Measurements from ENCODE around the gene SWAP70. TPM values are rescaled to one million over a fixed set of nuclear protein-coding genes. Genes with fewer than 3 reads are reported as not detected.
"Not testable (repeated sequence)": the region's sequence is repeated elsewhere in the genome, so short reads cannot be mapped to it uniquely, and the experiment has no call there.

The SWAP70 gene
- total RNA-seq, 2 experiments from 2014 or later = 8.4 to 10.2 TPM

DNA sequence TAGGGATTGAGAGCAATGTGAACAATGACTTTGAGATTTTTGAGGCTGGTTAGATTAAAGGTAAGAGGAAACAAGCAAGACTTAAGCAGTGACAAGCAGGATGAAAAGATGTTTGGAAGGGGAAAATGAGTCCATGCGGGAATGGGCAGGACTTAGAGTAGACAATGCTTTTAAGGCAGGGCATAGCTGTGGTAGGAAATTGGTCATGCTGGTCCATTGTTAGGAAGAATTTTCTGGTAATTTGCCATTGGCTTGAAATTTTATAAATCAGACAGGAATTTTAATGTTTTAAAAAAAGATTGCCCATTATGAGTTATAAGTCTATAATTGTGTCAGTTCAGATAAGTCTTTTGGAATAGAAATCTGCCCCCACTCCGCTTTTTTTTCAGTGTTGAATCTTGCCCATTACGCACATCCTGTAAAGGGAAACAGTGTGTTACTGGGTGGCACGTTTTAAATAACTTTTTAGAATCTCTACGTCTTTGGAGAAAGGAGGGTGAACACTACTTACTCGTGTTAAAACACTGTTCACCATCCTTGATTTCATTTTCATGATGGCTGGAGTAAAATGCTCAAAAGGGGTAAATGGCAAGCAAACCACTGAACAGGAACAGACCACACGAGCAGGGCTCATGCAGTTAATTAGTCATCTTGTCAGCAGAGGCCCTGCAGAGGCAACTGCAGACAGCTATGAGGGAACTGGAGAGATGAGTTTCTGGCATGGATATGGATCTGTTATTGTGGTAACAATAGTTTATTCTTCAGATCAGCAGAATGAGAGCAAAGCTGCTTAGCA, 25.0 kb downstream of the SWAP70 start:
- CTCF ChIA-PET = no interaction called here
- POLR2A ChIA-PET = no interaction called here

DNA sequence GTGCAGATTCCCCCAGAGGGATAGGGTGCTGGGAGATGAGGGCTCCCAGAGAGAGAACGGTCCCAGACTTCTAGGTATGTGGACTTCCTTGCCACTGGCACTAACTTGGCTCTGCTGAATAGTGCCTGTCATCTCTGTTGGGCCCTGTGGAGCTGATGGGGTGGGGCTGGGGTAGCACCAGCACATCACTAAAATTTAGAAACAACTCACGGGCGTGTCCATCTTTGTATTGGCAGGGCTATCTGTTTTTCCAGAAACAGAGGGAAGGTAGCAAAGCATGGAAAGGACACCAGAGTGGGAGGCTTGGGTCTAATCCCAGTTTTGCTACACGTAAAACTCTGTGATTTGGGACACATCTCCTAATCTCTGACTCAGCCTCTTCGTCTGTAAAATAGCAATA, 25.8 kb downstream of the SWAP70 start:
- POLR2A ChIA-PET = no interaction called here
- CTCF ChIA-PET = no interaction called here

DNA sequence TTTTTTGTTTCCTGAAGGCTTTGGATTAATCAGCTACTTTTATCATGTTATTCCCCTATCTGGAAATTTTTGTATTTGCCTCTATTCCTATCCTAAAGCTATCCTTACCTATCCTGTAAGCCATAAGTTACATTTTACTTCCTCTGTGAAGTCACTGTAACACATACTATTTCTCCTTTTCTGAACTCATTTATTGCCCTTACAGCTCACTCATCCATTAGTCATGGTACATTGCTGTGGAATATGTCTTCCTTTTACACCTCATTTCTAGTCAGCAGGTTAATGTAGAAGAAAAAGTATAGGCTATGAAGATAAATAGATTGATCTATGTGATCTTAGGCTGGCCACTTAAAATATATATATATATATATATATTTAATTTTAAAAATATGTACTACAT, 28.0 kb downstream of the SWAP70 start:
- POLR2A ChIA-PET = no interaction called here

DNA sequence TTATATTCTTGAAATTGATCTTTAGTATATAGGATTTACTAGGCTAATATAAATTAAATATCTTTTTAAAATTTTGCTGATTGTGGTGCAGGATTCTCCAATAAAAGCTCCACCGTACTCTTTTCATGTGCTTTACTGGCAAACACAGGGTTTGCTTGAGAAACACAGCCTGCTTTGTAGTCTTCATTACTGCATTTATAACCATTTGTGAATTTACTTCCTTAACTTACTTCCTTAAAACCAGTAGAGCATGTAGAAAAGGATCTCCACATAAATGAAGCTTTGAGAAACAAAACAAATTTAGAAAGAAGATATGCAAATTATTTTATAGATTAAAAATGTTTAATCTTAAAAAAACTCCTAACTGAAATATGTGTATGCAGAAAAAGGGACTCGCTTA, 28.8 kb downstream of the SWAP70 start:
- ChIA-PET POLR2A (no interaction called here), CTCF (no interaction called here)

More for the DNA sequence above, 28.0 kb downstream of the SWAP70 start:
- CTCF ChIA-PET = no interaction called here

DNA sequence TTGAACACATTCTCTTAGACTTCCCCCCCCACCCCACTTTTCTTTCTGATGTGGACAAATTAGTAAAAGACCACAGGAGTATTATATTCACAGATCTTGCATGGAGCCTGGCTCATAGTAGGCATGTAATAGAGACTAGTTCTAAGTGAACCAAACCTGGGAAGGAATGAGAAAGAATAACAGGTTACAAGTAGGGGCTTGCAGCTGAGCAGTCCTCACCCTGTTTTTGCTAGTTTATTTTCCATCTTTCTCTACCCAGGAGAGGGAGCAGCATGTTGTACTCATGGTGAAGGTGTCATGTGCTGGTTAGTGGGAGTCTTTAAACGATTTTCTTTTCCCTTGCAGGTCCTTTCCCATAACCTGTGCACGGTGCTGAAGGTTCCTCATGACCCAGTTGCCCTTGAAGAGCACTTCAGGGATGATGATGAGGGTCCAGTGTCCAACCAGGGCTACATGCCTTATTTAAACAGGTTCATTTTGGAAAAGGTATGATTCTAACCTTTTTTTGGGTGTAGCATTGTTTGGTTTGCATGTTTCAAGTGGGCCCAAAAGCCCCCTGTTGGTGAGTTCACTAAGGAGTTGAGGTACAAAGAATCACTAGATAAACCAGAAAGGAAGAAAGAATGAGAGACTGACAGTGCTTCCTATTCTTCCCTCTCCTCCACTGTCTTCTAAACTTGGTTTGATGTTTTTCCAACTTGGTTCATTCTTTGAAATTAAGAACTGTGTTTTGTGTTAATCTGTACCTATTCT, 30.1 kb downstream of the SWAP70 start:
- POLR2A ChIA-PET = no interaction called here
- CTCF ChIA-PET = no interaction called here

DNA sequence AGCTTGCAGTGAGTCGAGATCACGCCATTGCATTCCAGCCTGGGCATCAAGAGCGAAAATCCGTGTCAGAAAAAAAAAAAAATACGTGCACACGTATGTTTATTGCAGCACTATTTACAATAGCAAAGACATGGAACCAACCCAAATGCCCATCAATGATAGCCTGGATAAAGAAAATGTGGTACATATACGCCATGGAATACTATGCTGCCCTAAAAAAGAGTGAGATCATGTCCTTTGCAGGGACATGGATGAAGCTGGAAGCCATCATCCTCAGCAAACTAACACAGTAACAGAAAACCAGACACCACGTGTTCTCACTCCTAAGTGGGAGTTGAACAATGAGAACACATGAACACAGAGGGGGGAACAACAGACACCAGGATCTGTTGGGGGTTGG, 31.4 kb downstream of the SWAP70 start:
- POLR2A ChIA-PET, CTCF ChIA-PET: not testable (repeated sequence)

DNA sequence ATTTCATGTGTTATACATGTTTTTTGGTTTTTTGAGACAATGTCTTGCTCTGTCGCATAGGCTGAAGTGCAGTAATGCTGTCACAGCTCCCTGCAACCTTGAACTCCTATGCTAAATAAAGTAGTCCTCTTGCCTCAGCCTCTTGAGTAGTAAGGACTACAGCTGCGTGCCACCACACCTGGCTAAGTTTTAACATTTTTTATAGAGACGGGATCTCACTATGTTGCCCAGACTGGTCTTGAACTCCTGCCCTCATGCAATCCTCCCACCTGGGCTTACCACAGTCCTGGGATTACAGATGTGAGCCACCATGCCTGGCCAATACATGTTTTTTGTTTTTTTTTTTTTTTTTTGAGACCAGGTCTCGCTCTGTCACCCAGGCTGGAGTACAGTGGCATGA, 33.9 kb downstream of the SWAP70 start:
- ChIA-PET POLR2A (no interaction called here), CTCF (interaction anchor here (0.7 kb wide), 1 partner anchor 124 kb away, joined by 4 read pairs; no protein-coding TSS in a partner anchor)

DNA sequence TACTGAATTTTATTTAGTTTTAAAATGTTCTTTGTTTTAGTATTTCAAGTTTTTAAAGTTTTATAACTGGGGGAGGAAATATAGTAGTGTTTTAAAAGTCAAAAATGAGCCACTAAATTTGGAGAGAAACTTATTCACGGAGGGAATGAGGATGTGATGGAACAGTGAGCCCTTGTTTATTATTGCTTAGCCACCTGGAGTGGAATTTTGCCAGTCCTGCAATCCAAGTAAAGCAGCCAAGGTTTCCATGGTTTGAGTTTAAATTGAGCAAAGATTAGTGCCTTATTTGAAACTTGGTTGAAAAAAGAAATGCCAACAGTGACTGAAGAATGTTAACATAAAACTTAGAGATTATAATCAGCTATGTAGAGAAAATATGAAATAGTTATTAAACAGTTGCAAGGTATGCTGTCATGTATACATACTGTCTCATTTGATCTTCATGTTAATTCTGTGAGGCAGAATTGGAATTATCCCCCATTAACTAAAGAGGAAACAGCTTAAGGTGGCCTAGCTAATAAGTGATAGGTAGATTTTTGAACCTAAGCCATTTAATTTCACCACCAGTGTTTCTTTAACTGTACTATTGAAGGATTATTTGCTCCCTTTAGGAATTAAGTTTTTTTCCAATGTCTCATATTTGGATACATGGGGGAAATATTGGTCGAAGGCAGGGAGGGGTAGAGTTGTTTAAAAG, 36.4 kb downstream of the SWAP70 start:
- ChIA-PET POLR2A (no interaction called here), CTCF (no interaction called here)

DNA sequence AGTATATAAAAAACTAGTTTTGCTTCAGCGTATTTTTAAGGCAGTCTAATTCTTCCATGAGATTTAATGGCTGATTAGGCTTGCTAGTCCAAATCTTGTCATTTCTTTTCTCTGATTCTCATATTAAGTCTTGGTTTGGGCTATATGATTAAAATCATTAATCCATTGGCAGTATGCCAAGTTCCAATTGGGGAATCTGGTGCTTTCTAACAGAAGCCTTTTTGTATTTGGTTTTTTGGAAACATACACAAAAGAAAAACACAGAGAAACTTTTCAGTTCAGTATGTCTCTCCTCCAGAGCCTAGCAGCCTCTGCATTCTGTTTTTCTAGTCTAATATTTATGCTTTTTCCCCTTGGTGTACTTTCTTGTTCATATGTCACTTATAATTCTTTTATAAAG, 37.9 kb downstream of the SWAP70 start:
- CTCF ChIA-PET = no interaction called here
- POLR2A ChIA-PET = interaction anchor here (0.8 kb wide), 1 partner anchor 49 kb away, joined by 3 read pairs; no protein-coding TSS in a partner anchor

DNA sequence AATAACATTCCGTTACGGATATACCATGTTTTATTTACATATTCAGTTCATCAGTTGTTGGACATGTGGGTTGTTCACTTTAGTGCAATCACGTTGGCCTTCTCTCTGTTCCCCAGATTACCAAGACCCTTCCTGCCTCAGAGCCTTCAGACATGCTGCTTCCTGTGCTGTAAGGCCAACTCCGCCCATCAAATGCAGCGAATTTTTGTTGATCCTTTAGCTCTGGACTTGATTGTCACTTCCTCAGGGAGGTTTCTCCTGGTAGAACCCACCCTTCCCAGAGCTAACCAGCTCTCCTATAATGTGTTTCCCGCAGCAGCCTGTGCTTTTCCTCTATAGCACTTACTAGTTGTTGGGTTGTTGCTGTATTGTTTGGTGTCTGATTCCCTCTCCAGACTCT, 39.4 kb downstream of the SWAP70 start:
- POLR2A ChIA-PET = no interaction called here
- CTCF ChIA-PET = no interaction called here

DNA sequence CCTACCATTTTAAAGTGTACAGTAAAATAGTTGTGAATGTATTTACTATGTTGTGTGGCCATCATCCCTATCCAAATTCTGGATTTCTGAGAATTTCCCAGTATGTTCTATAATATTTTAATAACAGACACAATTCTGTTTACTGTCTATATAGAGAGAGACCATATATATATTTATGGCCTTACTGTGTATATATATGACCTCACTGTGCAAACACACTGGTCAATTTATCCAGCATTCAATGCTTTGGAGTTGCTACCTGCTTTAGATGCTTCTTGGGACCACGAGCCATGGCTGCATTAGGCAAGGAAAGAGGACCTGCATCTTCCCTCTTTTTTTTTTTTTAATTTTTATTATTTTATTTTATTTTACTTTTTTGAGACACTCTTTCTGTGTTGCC, 40.2 kb downstream of the SWAP70 start:
- POLR2A ChIA-PET = no interaction called here
- CTCF ChIA-PET = no interaction called here

DNA sequence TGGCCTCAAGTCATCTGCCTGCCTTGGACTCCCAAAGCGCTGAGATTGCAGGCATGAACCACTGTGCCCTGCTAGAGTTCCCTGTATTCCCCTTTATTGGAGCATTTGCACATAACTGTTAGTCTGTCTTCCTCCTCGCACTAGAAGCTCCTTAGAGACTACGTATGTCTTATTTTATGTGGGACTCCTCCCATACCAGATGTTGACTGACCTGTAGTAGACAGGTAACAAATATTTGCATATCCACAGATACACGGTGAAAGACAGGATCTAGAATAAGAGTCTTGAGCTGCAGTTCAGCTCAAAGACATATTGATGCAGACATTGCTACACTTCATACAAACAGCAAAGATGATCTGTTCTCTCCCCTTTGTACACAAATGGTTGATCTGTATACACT, 40.7 kb downstream of the SWAP70 start:
- POLR2A ChIA-PET = no interaction called here

DNA sequence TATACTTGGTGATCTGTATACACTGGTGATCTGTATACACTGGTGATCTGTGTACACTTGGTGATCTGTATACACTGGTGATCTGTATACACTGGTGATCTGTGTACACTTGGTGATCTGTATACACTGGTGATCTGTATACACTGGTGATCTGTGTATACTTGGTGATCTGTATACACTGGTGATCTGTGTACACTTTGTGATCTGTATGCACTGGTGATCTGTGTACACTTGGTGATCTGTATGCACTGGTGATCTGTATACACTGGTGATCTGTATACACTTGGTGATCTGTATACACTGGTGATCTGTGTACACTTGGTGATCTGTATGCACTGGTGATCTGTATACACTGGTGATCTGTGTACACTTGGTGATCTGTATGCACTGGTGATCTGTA, 41.5 kb downstream of the SWAP70 start:
- CTCF ChIA-PET, POLR2A ChIA-PET: not testable (repeated sequence)

More for the DNA sequence above, 40.7 kb downstream of the SWAP70 start:
- CTCF ChIA-PET = no interaction called here

DNA sequence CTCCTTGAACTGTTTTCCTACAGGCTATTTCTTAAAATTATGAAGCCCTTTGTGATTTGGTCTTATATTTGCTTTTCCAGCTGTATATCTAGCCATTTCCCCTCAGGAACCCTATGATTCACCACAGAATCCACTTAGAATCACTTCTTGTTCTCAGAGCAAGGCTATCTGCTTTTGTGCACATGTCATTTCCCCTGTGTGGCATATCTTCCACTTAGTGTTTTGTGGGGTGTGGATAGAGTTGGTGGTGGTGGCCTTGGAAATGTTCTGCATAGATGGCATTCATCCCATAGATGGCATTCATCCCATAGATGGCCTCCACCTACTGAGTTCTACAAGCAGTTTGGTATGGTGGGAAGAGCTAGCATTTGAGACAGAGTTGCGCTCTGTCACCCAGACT, 44.7 kb downstream of the SWAP70 start:
- ChIA-PET CTCF (interaction anchor here (0.9 kb wide), 1 partner anchor 172 kb away, joined by 3 read pairs; no protein-coding TSS in a partner anchor), POLR2A (no interaction called here)

DNA sequence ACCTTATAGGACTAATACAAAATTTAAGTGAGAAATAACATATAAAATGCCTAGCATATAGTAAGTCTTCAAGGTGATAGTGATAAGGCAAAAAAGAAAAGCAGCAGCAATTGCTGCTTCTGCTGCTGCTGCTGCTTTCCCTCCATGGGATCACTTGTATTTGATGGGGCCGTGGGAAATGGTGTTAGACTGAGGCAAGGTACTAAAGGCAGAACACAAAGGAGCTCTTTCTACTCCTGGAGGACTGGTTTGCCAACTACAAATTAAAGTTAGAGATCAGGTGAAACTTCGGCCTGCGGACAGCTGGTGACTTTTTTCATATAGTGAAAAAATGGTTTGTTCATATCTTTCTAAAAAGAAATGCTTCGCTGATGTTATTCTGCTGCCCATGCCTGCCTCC, 46.3 kb downstream of the SWAP70 start:
- ChIA-PET CTCF (no interaction called here), POLR2A (no interaction called here)

DNA sequence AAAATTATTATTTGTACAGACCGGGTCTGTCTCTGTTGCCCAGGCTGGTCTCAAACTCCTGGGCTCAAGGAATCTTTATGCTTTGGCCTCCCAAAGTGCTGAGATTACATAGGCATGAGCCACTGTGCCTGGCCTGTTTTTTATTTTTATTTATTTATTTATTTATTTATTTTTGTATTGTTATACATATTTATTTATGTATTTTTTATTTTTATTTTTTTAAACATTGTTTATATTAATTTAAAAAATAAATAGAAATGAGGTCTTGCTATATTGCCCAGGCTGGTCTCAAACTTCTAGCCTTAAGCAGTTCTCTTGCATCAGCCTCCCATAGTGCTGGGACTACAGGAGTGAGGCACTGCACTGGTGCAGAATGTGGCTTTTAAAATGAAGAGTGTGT, 47.0 kb downstream of the SWAP70 start:
- CTCF ChIA-PET = no interaction called here
- POLR2A ChIA-PET = no interaction called here

DNA sequence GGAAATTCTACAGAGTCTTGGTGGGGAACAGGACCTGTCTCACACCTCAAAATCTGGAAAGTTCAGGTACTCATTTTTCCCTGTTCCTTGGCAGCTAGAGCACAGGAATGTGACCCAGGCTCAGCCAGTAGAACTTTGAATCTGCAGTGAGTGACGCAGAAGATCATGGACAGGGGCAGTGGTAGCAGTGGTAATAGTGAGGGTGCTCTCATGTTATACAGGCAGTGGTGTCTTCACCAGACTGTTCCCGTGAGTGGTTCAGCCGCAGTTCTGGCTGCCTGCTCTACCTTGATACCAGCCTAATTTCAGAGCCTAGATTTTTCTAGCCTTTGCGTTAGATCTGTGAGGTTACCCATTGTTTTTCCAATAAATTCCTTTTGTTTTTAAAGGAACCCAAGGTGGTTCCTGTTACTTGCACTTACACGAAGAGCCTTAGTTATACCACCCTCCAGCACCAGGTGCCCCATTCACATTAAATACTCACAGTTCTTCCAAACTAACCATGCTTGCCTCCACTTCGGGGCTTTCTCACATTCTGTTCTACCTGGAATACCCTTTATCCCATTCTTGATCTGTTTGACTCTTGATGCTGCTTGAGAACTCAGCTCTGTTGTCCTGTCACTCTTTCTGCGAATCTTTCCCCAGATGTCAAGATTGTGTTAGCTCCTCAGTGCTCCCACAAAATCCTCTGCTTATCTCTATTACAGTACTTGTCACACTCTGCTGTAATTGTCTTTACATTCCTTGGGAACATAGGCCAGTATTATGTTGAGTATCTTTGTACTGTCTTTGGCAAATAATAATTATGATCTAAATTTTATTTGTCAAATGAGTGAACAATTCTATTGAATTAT, 47.8 kb downstream of the SWAP70 start:
- ChIA-PET CTCF (no interaction called here), POLR2A (no interaction called here)

DNA sequence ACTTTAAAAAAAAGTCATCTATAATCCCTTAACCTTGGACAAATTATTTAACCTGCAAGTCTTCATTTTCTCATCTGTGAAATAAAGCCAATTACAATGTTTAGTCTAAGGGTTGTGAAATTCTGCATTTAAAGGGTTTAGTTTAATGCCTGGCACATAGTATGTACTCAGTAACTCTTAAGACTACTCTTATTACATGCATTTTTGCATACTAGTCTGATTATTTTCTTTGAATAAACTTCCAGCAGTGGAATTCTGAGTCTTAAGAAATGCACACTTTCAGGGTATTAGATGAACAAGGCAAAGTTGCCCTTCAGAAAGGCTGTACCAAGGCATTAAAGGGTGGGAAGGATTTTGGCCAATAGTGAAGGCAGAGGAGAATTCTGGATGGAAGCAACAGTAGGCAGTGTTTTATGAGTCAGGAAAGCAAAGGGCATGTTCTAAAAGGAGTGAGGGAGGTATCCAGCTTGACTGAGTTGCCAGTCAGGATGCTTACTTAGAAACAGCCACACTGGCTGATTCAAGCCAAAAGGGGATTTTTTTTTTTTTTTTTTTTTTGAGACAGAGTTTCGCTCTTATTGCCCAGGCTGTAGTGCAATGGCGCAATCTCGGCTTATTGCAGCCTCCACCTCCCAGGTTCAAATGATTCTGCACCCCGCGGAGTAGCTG, 50.5 kb downstream of the SWAP70 start:
- POLR2A ChIA-PET = no interaction called here
- CTCF ChIA-PET = interaction anchor here (0.7 kb wide), 1 partner anchor 225 kb away, joined by 3 read pairs; no protein-coding TSS in a partner anchor

DNA sequence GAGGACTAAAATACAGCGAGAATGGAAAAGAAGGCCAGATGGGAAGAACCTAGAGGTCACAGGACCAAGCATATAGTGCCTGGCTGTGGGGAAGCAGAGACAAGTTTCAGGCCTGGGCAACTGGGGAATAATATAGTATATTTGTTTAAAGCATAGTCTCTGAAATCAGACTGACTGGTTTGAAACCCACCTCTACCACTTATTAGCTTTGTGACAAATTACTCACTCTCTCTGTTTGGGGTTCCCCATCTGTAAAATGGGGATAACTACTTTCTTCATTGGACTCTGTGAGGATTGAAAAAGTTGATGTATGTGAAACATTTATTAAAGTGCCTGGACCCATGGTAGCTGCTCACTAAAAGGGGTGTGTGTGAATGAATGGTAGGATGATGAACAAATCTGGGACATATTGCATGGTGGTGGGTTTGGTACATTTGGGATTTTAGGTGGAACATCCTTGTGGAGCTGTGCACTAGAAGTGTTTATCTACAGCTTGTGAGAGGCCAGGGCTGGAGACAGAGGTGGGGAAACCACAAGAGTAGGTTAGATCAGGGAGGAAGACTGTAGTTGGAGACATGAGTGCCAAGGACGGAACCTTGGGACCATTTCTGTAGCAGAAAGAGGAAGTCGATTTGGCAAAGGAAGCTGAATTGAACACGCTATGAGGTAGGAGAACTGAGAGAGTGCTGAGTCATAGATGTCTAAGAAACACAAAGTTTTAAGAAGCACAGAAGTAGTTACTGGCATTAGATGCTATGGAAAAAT, 52.6 kb downstream of the SWAP70 start:
- ChIA-PET POLR2A (no interaction called here), CTCF (interaction anchor here (0.7 to 1.3 kb wide), 2 partner anchors 32 to 52 kb away, joined by 3 to 4 read pairs; no protein-coding TSS in a partner anchor)

All from activated CD8-positive, alpha-beta memory T cell treated with anti-CD3 and anti-CD28 coated beads for 36 hours (primary cell).